ENCODE measurements around the gene KDM6A. TPM values are rescaled to one million over a fixed set of nuclear protein-coding genes. Genes with fewer than 3 reads are reported as not detected.

Gene KDM6A
- total and polyA plus RNA-seq, 9 of the 15 experiments (the other 6 are each of a cell fraction or from before 2014, with no cell fraction given), result 8.4 to 34.3 (median 22.9) TPM

GRCh38 chrX:44843318-44843702 is 29.7 kb upstream of the KDM6A start (continued):
- TF ChIP-seq, protein P1, sequence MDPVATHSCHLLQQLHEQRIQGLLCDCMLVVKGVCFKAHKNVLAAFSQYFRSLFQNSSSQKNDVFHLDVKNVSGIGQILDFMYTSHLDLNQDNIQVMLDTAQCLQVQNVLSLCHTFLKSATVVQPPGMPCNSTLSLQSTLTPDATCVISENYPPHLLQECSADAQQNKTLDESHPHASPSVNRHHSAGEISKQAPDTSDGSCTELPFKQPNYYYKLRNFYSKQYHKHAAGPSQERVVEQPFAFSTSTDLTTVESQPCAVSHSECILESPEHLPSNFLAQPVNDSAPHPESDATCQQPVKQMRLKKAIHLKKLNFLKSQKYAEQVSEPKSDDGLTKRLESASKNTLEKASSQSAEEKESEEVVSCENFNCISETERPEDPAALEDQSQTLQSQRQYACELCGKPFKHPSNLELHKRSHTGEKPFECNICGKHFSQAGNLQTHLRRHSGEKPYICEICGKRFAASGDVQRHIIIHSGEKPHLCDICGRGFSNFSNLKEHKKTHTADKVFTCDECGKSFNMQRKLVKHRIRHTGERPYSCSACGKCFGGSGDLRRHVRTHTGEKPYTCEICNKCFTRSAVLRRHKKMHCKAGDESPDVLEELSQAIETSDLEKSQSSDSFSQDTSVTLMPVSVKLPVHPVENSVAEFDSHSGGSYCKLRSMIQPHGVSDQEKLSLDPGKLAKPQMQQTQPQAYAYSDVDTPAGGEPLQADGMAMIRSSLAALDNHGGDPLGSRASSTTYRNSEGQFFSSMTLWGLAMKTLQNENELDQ (CRISPR knock-in tag; IDR thresholded peaks at IDR 0.05; ENCODE audit: borderline replicate concordance), result no peak
- TF ChIP-seq ZNF507 (tag; conservative IDR thresholded peaks at IDR 0.05), result no peak
- no peak for TF ChIP-seq EWSR1 (IDR thresholded peaks at IDR 0.05; ENCODE audit: borderline replicate concordance, low read depth, partially characterized antibody)
- TF ChIP-seq MGA (IDR thresholded peaks at IDR 0.05), result no peak
- TF ChIP-seq POLR3A (IDR thresholded peaks at IDR 0.05; ENCODE audit: borderline replicate concordance, extremely low read depth, insufficient read depth, insufficient read length), result no peak
- peak; percentile 52 for TF ChIP-seq TAL1 (IDR thresholded peaks at IDR 0.05)
- no peak for TF ChIP-seq ZNF174 (CRISPR knock-in tag; IDR thresholded peaks at IDR 0.05)
- TF ChIP-seq, protein P2, sequence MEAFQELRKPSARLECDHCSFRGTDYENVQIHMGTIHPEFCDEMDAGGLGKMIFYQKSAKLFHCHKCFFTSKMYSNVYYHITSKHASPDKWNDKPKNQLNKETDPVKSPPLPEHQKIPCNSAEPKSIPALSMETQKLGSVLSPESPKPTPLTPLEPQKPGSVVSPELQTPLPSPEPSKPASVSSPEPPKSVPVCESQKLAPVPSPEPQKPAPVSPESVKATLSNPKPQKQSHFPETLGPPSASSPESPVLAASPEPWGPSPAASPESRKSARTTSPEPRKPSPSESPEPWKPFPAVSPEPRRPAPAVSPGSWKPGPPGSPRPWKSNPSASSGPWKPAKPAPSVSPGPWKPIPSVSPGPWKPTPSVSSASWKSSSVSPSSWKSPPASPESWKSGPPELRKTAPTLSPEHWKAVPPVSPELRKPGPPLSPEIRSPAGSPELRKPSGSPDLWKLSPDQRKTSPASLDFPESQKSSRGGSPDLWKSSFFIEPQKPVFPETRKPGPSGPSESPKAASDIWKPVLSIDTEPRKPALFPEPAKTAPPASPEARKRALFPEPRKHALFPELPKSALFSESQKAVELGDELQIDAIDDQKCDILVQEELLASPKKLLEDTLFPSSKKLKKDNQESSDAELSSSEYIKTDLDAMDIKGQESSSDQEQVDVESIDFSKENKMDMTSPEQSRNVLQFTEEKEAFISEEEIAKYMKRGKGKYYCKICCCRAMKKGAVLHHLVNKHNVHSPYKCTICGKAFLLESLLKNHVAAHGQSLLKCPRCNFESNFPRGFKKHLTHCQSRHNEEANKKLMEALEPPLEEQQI (IDR thresholded peaks at IDR 0.05), result 0 out of 2 replicates have a peak, but pooled peaks have one; percentile 41
